ENCODE results near the gene PLBD2. TPM values are rescaled to one million over a fixed set of nuclear protein-coding genes. Genes with fewer than 3 reads are reported as not detected.

PLBD2 gene
- total RNA-seq, 1 experiment from 2014 or later = 31.4 TPM

DNA sequence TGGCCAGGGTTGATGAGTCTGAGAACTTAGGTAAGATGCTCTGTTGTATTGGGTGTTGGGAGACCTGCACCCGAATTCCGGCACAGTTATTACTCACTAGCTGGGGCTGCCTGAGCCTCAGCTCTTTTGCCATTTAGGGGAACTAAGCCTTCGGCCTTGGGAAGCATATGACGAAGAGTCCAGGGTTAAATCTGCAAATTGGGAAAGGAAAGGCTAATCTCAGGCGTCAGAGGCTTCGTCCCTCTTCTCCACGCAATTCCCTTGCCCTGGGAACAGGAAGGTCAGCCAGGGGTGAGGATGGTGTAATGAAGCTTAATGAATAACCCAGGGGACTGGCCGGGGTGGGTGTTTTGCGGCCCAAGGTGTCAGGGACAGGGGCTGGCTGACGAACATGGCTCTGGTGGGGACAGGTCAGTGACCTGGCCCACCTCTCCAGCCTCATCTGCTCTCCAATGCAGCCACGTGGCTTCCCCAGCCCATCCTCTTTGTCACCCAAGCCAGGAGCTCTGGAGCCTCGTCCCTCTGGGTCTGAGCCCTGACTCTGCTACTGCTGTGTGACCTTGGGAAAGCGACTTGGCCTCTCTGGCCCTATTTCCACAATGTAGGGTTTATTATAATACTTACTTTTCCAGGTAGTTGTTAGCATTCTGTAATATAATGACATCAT lies 60.0 kb downstream of the PLBD2 start:
- Histone ChIP-seq H4K20me1 (ENCODE audit: control insufficient read depth, insufficient read depth, insufficient read length) (no peaks in the 10 kb centered on the region), H3K4me1 (ENCODE audit: insufficient read depth, low read length) (no peaks in the 10 kb centered on the region), H3K79me1 (ENCODE audit: insufficient read depth, low read depth, low read length, poor library complexity, severe bottlenecking) (no peaks in the 10 kb centered on the region), H3T11ph (ENCODE audit: low read length) (no peak overlapping the region), H3K9ac (ENCODE audit: extremely low read depth, insufficient read length, low read length) (no peak overlapping the region), H3K27me3 (ENCODE audit: insufficient read depth, low read length) (no peaks in the 10 kb centered on the region), H3K56ac (ENCODE audit: insufficient read length, low read depth, low read length) (no peak overlapping the region), H3K23ac (ENCODE audit: insufficient read length, low read depth, low read length) (no peak overlapping the region), H3K9me3 (ENCODE audit: control insufficient read depth, low read depth, low read length) (no peaks in the 10 kb centered on the region), H2AFZ (ENCODE audit: low read length) (no peak overlapping the region), H3K18ac (ENCODE audit: insufficient read length, low read depth, low read length) (no peak overlapping the region), H2BK5ac (ENCODE audit: insufficient read length, low read length) (no peak overlapping the region), H4K5ac (ENCODE audit: insufficient read length, low read depth, low read length) (no peak overlapping the region), H2BK15ac (ENCODE audit: low read depth, low read length) (no peak overlapping the region), H3K14ac (ENCODE audit: insufficient read depth, low read length) (no peak overlapping the region), H3K27ac (ENCODE audit: insufficient read length, low read depth, low read length) (no peak overlapping the region), H3K4ac (ENCODE audit: low read depth, low read length) (no peak overlapping the region), H3K79me2 (ENCODE audit: insufficient read depth, low read length) (no peaks in the 10 kb centered on the region), H4K91ac (ENCODE audit: insufficient read length, low read depth, low read length) (no peak overlapping the region), H2AK5ac (ENCODE audit: insufficient read length, low read length) (no peak overlapping the region), H2BK20ac (ENCODE audit: low read depth, low read length, poor library complexity, severe bottlenecking) (no peak overlapping the region), H2BK120ac (ENCODE audit: low read depth, low read length, poor library complexity, severe bottlenecking) (no peak overlapping the region), H2BK12ac (ENCODE audit: insufficient read length, low read depth, low read length) (no peak overlapping the region), H3K4me2 (ENCODE audit: insufficient read depth, insufficient read length, low read length) (no peak overlapping the region), H4K8ac (replicated peaks; ENCODE audit: insufficient read length, low read depth, low read length) (no peak overlapping the region), H3K23me2 (ENCODE audit: insufficient read length, low read depth, low read length, poor library complexity, severe bottlenecking) (no peaks in the 10 kb centered on the region)
- peak overlapping the region in 1 of 3 experiments; percentile 71; a peak in 2 of 7 replicates for H3K27ac Mint-ChIP-seq
- H3K9me3 Mint-ChIP-seq = no peaks in the 10 kb centered on the region
- no peak for DNase-seq
- H3K4me1 Mint-ChIP-seq = peaks cover 12 to 28% of the 10 kb centered on the region in 2 experiments
- no peaks in the 10 kb centered on the region for H3K36me3 Mint-ChIP-seq (ENCODE audit: insufficient read depth in 1 of 3, low read depth in 3 of 3)
- WGBS (ENCODE audit: extremely low coverage, insufficient read length, low lambda C conversion rate) = no CpG with 5 or more reads among the region's 13 CpGs
- no peaks in the 10 kb centered on the region; the same call in none of the 2 replicates for H3K27me3 Mint-ChIP-seq (ENCODE audit: low read depth)
- H3K4me3 Mint-ChIP-seq = no peak overlapping the region
- TF ChIP-seq, protein P1, sequence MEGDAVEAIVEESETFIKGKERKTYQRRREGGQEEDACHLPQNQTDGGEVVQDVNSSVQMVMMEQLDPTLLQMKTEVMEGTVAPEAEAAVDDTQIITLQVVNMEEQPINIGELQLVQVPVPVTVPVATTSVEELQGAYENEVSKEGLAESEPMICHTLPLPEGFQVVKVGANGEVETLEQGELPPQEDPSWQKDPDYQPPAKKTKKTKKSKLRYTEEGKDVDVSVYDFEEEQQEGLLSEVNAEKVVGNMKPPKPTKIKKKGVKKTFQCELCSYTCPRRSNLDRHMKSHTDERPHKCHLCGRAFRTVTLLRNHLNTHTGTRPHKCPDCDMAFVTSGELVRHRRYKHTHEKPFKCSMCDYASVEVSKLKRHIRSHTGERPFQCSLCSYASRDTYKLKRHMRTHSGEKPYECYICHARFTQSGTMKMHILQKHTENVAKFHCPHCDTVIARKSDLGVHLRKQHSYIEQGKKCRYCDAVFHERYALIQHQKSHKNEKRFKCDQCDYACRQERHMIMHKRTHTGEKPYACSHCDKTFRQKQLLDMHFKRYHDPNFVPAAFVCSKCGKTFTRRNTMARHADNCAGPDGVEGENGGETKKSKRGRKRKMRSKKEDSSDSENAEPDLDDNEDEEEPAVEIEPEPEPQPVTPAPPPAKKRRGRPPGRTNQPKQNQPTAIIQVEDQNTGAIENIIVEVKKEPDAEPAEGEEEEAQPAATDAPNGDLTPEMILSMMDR (conservative IDR thresholded peaks at IDR 0.05) = no peak
